ENCODE measurements around the gene LPIN2.
"Not testable (repeated sequence)": the region's sequence is repeated elsewhere in the genome, so short reads cannot be mapped to it uniquely, and the experiment has no call there.

The LPIN2 gene

GRCh38 chr18:3032721-3033120, 19.8 kb upstream of the LPIN2 start:
- Histone ChIP-seq H3K4me3 (ENCODE audit: low read depth in 1 of 2, low read length in 1 of 2) (no peak overlapping the region), H3K27ac (no peak overlapping the region), H3K36me3 (no peaks in the 10 kb centered on the region), H3K9me3 (no peaks in the 10 kb centered on the region), H3K4me1 (ENCODE audit: control insufficient read depth in 1 of 2, insufficient read depth in 1 of 2, low read depth in 1 of 2, low read length in 1 of 2) (peaks cover 32 to 36% of the 10 kb centered on the region in 2 experiments), H3K27me3 (no peaks in the 10 kb centered on the region)
- no peak for TF ChIP-seq CTCF (IDR thresholded peaks at IDR 0.05)

GRCh38 chr18:3029215-3029952, 16.4 kb upstream of the LPIN2 start:
- Histone ChIP-seq H3K4me3 (ENCODE audit: low read depth in 1 of 2, low read length in 1 of 2) (no peak overlapping the region), H3K36me3 (no peaks in the 10 kb centered on the region), H3K9me3 (no peaks in the 10 kb centered on the region), H3K27me3 (no peaks in the 10 kb centered on the region), H3K4me1 (ENCODE audit: control insufficient read depth in 1 of 2, insufficient read depth in 1 of 2, low read depth in 1 of 2, low read length in 1 of 2) (peaks cover 14 to 15% of the 10 kb centered on the region in 2 experiments), H3K27ac (peak overlapping the region; percentile 69)
- no peak for TF ChIP-seq CTCF (IDR thresholded peaks at IDR 0.05)

GRCh38 chr18:3028115-3028514, 15.2 kb upstream of the LPIN2 start:
- not testable (repeated sequence) for H3K4me3 ChIP-seq (ENCODE audit: low read depth in 1 of 2, low read length in 1 of 2); H3K36me3 ChIP-seq; H3K27me3 ChIP-seq; H3K27ac ChIP-seq; H3K9me3 ChIP-seq
- peaks cover 14 to 15% of the 10 kb centered on the region in 2 experiments for H3K4me1 ChIP-seq (ENCODE audit: control insufficient read depth in 1 of 2, insufficient read depth in 1 of 2, low read depth in 1 of 2, low read length in 1 of 2)

- no peak overlapping the region for H3K27ac ChIP-seq
- no peak for TF ChIP-seq CTCF (IDR thresholded peaks at IDR 0.05)
These were observed 14.5 kb upstream of the LPIN2 start for GRCh38 chr18:3027370-3027891.

GRCh38 chr18:3025544-3025943, 12.6 kb upstream of the LPIN2 start:
- TF ChIP-seq CTCF (IDR thresholded peaks at IDR 0.05) = no peak
- Histone ChIP-seq H3K27ac (no peak overlapping the region), H3K27me3 (no peaks in the 10 kb centered on the region), H3K9me3 (no peaks in the 10 kb centered on the region), H3K4me3 (ENCODE audit: low read depth in 1 of 2, low read length in 1 of 2) (no peak overlapping the region), H3K4me1 (ENCODE audit: control insufficient read depth in 1 of 2, insufficient read depth in 1 of 2, low read depth in 1 of 2, low read length in 1 of 2) (peaks cover 14 to 15% of the 10 kb centered on the region in 2 experiments), H3K36me3 (no peaks in the 10 kb centered on the region)

More at GRCh38 chr18:3027370-3027891, 14.5 kb upstream of the LPIN2 start:
- H3K9me3 ChIP-seq = no peaks in the 10 kb centered on the region
- H3K4me3 ChIP-seq (ENCODE audit: low read depth in 1 of 2, low read length in 1 of 2) = no peak overlapping the region
- H3K36me3 ChIP-seq = no peaks in the 10 kb centered on the region
- H3K27me3 ChIP-seq = no peaks in the 10 kb centered on the region
- peaks cover 14 to 15% of the 10 kb centered on the region in 2 experiments for H3K4me1 ChIP-seq (ENCODE audit: control insufficient read depth in 1 of 2, insufficient read depth in 1 of 2, low read depth in 1 of 2, low read length in 1 of 2)

GRCh38 chr18:3023603-3024002, 10.7 kb upstream of the LPIN2 start:
- H3K4me3 ChIP-seq (ENCODE audit: low read depth in 1 of 2, low read length in 1 of 2); H3K9me3 ChIP-seq; H3K36me3 ChIP-seq; H3K27me3 ChIP-seq; H3K27ac ChIP-seq: not testable (repeated sequence)
- H3K4me1 ChIP-seq (ENCODE audit: control insufficient read depth in 1 of 2, insufficient read depth in 1 of 2, low read depth in 1 of 2, low read length in 1 of 2) = peaks cover 7 to 14% of the 10 kb centered on the region in 2 experiments
